SK-N-SH treated with all-trans-retinoic acid at 6 μM for 48 hours (cell line): ENCODE data around the gene ALDH1A2.

Experiments
- ARNTL ChIP-seq: fragments of 450-650 bp; formaldehyde crosslinking; IDR thresholded peaks from 2 replicates; pipeline ENCODE4 v1.5.0; 2020; ENCODE audit warnings: low read depth, mild to moderate bottlenecking, moderate library complexity, borderline replicate concordance
- OSR1 ChIP-seq: fragments of 250-450 bp; sonication (Bioruptor Pico); IDR thresholded peaks from 2 replicates; pipeline ENCODE4 v1.8.0; 2022; ENCODE audit warnings: moderate library complexity, mild to moderate bottlenecking, inconsistent platforms
- PATZ1 ChIP-seq: fragments of 250-450 bp; sonication (Bioruptor Pico); IDR thresholded peaks from 2 replicates; pipeline ENCODE4 v1.8.0; 2020; ENCODE audit warnings: mild to moderate bottlenecking, moderate library complexity, borderline replicate concordance
- RARB ChIP-seq: fragments of 250-450 bp; sonication (Bioruptor Pico); IDR thresholded peaks from 2 replicates; pipeline ENCODE4 v1.8.0; 2021; ENCODE audit warnings: mild to moderate bottlenecking, moderate library complexity
- TCF4 ChIP-seq: fragments of 250-450 bp; sonication (Bioruptor Pico); IDR thresholded peaks from 2 replicates; pipeline ENCODE4 v1.8.0; 2021; ENCODE audit warnings: mild to moderate bottlenecking, moderate library complexity, borderline replicate concordance
- TOX ChIP-seq: fragments of 250-450 bp; sonication (Bioruptor Pico); IDR thresholded peaks from 2 replicates; pipeline ENCODE4 v1.8.0; 2021; ENCODE audit warnings: mild to moderate bottlenecking, moderate library complexity, borderline replicate concordance
- ZC3H10 ChIP-seq: fragments of 250-450 bp; sonication (Bioruptor Pico); IDR thresholded peaks from 2 replicates; pipeline ENCODE4 v1.5.1; 2021; ENCODE audit warnings: mild to moderate bottlenecking, moderate library complexity
- ZFP3 ChIP-seq: fragments of 250-450 bp; sonication (Bioruptor Pico); IDR thresholded peaks from 2 replicates; pipeline ENCODE4 v1.5.0; 2020; ENCODE audit warnings: mild to moderate bottlenecking, moderate library complexity
- ZFP30 ChIP-seq: fragments of 450-650 bp; formaldehyde crosslinking; IDR thresholded peaks from 2 replicates; pipeline ENCODE4 v1.5.0; 2022; ENCODE audit warnings: mild to moderate bottlenecking, moderate library complexity
- ZNF70 ChIP-seq: fragments of 450-650 bp; formaldehyde crosslinking; IDR thresholded peaks from 2 replicates; pipeline ENCODE4 v1.5.0; 2020; ENCODE audit warnings: mild to moderate bottlenecking, moderate library complexity
- TF ChIP-seq, protein P1 (sequence below): fragments of 250-450 bp; sonication (Bioruptor Pico); IDR thresholded peaks from 2 replicates; pipeline ENCODE4 v1.8.0; 2021; ENCODE audit warnings: low read depth, mild to moderate bottlenecking, moderate library complexity, borderline replicate concordance

- TF ChIP-seq ZNF70 (CRISPR knock-in tag) (no peak), ZFP30 (CRISPR knock-in tag) (no peak), ZC3H10 (no peak), PATZ1 (CRISPR knock-in tag) (no peak), ARNTL (CRISPR knock-in tag) (no peak), TCF4 (no peak), RARB (CRISPR knock-in tag) (no peak), OSR1 (CRISPR knock-in tag) (no peak), TOX (CRISPR knock-in tag) (no peak), ZFP3 (no peak)
- TF ChIP-seq, protein P1, sequence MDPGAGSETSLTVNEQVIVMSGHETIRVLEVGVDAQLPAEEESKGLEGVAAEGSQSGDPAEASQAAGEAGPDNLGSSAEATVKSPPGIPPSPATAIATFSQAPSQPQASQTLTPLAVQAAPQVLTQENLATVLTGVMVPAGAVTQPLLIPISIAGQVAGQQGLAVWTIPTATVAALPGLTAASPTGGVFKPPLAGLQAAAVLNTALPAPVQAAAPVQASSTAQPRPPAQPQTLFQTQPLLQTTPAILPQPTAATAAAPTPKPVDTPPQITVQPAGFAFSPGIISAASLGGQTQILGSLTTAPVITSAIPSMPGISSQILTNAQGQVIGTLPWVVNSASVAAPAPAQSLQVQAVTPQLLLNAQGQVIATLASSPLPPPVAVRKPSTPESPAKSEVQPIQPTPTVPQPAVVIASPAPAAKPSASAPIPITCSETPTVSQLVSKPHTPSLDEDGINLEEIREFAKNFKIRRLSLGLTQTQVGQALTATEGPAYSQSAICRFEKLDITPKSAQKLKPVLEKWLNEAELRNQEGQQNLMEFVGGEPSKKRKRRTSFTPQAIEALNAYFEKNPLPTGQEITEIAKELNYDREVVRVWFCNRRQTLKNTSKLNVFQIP (CRISPR knock-in tag) = no peak
Observed at GRCh38 chr15:57931570-57931969, 133.9 kb downstream of the ALDH1A2 start.
